Stimulated activated naive CD8-positive, alpha-beta T cell treated with anti-CD3 and anti-CD28 coated beads, Interleukin-15, Interleukin-2, amounts not matched to agents 100 ng/mL and 50 ng/mL, for 24 hours (primary cell): ENCODE results near the gene MAP3K2.
A peak's percentile ranks its signal among the peaks of the same experiment; 100 is the strongest.
"Not testable (repeated sequence)": the region's sequence is repeated elsewhere in the genome, so short reads cannot be mapped to it uniquely, and the experiment has no call there.

Experiments
- H3K27ac Mint-ChIP-seq: one replicate; pipeline ENCODE4 v1.8.0; 2021; ENCODE audit warnings: mild to moderate bottlenecking, mixed read lengths
- H3K27me3 Mint-ChIP-seq: one replicate; pipeline ENCODE4 v1.8.0; 2021; ENCODE audit warnings: mixed read lengths
- H3K36me3 Mint-ChIP-seq: one replicate; pipeline ENCODE4 v1.8.0; 2021; ENCODE audit warnings: low read depth, mixed read lengths
- H3K4me1 Mint-ChIP-seq: one replicate; pipeline ENCODE4 v1.8.0; 2021; ENCODE audit warnings: low read depth, mixed read lengths
- H3K4me3 Mint-ChIP-seq: one replicate; pipeline ENCODE4 v1.8.0; 2021; ENCODE audit warnings: mild to moderate bottlenecking, mixed read lengths
- H3K9me3 Mint-ChIP-seq: one replicate; pipeline ENCODE4 v1.8.0; 2021; ENCODE audit warnings: mixed read lengths

The MAP3K2 gene

DNA sequence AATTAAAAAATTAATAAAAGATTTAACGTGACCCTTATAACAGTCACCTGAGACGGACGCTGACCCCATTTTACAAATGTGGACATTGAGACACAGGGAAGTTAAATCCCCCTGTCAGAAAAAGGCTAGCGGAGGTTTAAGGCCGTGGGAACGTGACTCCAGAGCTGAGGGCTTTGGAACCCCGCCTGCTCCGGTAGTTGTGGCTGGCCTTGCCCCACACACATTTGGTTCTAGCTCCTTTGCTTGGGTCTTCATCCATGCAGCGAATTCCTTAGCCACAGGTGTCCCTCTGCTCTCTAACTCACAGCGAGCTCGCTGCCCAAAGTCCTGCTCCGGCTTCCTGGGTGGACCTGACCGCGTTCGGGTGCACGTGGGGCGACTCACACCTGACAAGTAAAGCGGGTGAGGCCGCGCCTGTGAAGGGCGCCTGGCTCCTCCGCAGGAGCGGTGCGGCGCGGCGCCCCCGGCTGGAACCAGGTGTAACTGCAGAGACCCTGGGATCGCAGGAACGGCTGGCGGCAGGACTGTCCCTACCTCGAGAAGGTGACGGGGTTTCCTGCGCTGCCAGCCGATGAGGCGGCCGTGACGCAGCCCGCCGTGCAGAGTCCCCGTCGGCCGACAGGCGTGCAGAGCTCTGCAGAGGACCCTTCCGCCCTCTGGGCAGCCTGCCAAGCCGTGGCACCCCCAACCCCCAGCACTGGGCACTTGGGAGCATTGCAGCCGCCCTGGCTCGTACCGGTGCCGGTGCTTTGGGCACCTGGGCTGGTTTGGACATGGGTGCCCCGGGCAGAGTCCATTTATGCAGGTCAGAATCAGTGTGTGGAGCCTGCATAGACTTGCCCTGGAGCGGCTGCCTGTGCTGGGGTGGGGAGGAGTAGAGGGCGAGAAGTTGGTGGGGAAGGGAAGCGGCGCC is 28.1 kb upstream of the MAP3K2 start:
- Mint-ChIP-seq H3K27ac (peak overlapping the region; percentile 54), H3K36me3 (no peaks in the 10 kb centered on the region), H3K27me3 (peaks cover 10% of the 10 kb centered on the region), H3K4me1 (peaks cover 50% of the 10 kb centered on the region), H3K4me3 (peak overlapping the region; percentile 72), H3K9me3 (no peaks in the 10 kb centered on the region)

DNA sequence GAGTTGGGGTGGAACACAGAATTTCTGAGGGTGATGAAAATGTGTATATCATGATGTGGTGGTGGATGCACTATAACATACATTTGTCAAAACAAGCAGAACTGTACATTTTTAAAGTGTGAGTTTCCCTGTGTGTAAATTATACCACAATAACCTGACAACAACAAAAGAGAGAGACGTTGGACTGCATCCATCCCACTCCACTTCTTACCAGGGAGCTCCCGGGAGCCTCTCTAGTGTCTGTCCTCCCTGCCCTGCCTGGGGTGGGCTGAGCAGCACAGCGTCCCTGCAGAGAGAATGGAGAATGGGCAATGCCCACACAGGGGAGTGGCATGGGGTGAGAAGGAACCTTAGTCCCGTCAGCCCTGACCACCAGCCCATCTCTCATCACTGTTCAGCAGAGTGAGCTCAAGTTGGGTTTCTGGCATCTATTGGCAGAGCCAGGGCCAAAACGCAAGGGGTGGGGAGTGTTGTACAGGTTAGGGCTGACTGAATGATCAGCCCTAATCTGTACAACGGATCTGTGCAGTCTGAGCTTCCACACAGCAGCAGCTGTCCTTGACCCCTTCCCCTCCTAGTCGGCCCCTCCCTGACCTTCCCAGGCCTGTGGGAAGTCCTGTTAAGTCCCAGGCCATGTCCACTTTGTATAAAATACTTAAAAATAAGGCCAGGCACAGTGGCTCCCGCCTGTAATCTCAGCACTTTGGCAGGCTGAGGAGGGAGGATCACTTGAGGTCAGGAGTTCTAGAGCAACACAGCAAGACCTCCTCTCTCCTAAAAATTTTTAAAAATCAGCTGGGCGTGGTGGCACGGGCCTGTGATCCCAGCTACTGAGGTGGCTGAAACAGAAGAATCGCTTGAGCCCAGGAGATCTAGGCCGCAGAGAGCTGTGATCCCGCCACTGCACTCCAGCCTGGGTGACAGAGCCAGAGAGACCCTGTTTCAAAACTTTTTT is 27.1 kb upstream of the MAP3K2 start:
- H3K9me3 Mint-ChIP-seq = no peaks in the 10 kb centered on the region
- H3K4me3 Mint-ChIP-seq = no peak overlapping the region
- no peak overlapping the region for H3K27ac Mint-ChIP-seq

DNA sequence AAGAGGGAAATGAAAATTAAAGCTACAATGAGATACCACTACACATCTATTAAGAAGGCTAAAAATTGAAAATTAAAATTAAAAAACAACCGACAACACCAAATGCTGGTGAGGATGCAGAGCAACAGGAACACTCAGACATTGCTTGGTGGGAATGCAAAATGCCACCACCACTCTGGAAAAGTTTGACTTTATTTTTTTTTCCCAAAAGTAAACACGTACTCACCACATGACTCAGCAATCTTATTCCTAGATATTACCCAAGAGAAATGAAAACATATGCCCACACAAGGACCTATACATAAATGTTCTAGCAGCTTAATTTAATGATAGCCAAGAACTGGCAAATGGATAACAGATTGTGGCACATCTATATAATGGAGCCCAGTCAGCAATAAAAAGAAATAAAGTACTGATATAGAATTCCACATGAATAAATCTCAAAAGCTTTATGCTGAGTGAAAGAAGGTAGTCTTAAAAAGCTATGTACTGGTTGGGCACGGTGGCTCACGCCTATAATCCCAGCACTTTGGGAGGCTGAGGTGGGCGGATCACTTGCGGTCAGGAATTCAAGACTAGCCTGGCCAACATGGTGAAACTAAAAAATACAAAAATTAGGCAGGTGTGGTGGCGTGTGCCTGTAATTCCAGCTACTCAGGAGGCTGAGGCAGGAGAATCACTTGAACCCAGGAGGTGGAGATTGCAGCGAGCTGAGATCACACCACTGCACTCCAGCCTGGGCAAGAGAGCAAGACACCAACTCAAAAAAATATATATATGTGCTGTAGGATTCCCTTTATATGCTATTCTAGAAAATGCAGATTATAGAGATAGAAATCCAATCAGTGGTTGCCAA is 26.2 kb upstream of the MAP3K2 start:
- peaks cover 10% of the 10 kb centered on the region for H3K27me3 Mint-ChIP-seq
- H3K27ac Mint-ChIP-seq = no peak overlapping the region
- H3K4me1 Mint-ChIP-seq = peaks cover 63% of the 10 kb centered on the region
- H3K9me3 Mint-ChIP-seq = no peaks in the 10 kb centered on the region
- H3K36me3 Mint-ChIP-seq = no peaks in the 10 kb centered on the region
- H3K4me3 Mint-ChIP-seq = no peak overlapping the region

More for the DNA sequence above, 27.1 kb upstream of the MAP3K2 start:
- Mint-ChIP-seq H3K4me1 (peaks cover 60% of the 10 kb centered on the region), H3K27me3 (peaks cover 10% of the 10 kb centered on the region), H3K36me3 (no peaks in the 10 kb centered on the region)

DNA sequence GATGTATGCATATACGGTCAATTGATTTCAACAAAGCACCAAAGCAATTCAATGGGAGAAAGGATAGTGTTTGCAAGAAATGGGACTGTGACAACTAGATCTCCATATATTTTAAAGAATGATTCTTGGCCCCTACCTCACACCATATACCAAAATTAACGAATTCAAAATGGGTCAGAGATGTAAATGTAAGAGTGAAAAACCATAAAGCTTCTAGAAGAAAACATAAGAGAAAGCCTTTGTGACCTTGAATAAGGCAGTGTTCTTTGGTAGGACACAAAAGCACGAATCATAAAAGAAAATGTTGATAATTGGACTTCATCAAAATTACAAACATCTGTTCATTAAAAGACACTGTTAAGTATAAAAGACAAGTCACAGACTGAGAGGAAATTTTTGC is 25.4 kb upstream of the MAP3K2 start:
- Mint-ChIP-seq H3K27ac (no peak overlapping the region), H3K4me3 (no peak overlapping the region), H3K9me3 (no peaks in the 10 kb centered on the region), H3K4me1 (peaks cover 68% of the 10 kb centered on the region), H3K27me3 (peaks cover 10% of the 10 kb centered on the region), H3K36me3 (no peaks in the 10 kb centered on the region)

DNA sequence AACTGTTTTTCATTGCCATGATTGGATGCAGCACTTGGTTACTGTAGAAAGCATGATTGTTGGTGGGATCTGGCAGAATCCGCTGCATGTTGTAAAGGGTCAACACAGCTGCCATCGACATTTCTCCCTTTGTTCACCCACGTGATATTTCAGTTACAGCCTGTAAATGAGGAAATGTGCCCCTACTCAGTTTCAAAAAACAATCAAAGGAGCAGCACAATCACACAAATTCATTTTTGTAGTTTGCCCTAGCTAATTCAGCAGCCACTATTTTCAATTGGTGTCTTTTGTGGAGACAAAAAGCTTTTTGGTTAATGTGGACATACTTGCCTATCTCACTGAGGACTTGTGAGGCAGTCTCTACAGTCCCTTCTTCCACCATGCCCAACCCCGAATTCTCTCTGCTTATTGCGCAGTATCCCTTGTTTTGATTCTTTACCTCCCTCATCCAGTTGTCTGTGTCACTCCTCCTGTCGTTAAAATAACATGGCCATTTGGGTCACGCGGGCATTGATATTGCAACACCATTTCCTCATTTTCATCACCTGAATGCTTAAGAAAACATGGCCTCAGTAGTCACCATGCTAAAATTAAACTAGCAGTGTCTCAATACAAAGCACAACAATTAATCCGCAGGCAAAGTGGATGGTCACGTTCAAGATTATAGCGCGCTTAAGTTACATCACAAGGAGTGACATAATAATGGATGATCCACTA is 24.0 kb upstream of the MAP3K2 start:
- Mint-ChIP-seq H3K36me3 (no peaks in the 10 kb centered on the region), H3K4me1 (peaks cover 67% of the 10 kb centered on the region), H3K27me3 (peaks cover 10% of the 10 kb centered on the region), H3K9me3 (no peaks in the 10 kb centered on the region), H3K4me3 (peak overlapping the region; percentile 42), H3K27ac (peak overlapping the region; percentile 36)

DNA sequence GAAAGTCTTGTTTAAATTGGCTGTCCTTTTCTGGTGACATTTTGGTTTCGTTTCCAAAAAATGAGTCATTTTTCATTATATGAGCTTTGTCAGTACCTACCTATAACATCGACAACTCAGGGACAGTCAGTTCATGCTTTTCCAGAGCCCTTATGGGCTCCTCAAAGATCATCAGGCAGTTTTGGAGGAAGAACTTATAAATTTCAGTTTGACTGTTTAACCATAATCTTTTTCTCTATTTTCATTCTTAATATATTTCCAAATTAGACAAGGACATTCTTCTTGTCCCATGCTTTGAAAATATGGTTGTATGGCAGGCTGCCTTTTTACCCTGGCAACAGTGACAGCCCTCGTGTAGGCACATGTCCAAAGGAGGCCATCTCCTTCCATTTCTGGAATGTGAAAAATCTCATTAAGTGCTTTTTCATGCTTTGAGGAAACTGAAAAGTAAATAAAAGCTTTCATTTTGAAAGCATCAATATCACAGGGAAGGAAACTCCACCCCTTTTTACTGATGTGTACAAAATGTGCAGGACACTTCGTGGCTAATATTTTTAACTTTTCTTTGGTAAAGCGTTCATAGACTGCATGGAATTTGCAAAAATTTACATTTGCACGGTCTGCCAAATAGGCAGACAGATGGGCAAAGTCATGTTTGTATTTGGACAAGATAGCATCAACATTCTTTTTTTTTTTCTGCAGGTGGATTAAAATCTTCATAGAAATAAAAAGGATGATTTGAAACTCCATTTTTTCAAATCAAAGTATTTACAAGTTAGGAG is 23.3 kb upstream of the MAP3K2 start:
- Mint-ChIP-seq H3K4me1 (peaks cover 59% of the 10 kb centered on the region), H3K36me3 (no peaks in the 10 kb centered on the region), H3K27ac (peak overlapping the region; percentile 90), H3K9me3 (no peaks in the 10 kb centered on the region), H3K4me3 (peak overlapping the region; percentile 51), H3K27me3 (peaks cover 10% of the 10 kb centered on the region)

DNA sequence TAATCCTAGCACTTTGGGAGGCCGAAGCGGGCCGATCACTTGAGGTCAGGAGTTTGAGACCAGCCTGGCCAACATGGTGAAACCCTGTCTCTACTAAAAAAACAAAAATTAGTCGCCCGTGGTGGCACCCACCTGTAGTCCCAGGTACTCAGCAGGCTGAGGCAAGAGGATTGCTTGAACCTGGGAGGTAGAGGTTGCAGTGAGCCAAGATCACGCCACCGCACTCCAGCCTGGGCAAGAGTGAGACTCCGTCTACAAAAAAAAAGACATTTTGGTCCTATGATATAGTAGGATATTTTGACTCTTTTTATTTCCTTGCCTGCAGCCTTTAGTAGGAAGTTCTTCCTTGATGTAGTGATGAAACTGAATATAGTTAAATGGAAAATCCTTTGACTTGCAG is 21.9 kb upstream of the MAP3K2 start:
- H3K36me3 Mint-ChIP-seq, H3K27me3 Mint-ChIP-seq, H3K9me3 Mint-ChIP-seq: not testable (repeated sequence)
- Mint-ChIP-seq H3K4me1 (peaks cover 54% of the 10 kb centered on the region), H3K27ac (peak overlapping the region; percentile 90), H3K4me3 (peak overlapping the region; percentile 33)

DNA sequence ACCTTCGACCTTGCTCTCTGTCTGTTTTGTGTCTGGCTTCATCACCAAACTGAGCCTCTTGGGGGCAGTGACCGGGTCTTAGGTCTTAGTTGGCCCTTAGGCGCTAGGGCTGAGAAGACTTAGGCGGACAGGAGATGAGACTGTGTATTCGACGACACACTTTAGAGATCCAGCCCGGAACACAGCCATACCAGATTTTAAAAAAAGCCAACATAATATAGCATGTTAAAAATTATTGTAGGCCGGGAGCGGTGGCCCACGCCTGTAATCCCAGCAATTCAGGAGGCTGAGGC is 21.0 kb upstream of the MAP3K2 start:
- peaks cover 14% of the 10 kb centered on the region for H3K27me3 Mint-ChIP-seq
- peaks cover 51% of the 10 kb centered on the region for H3K4me1 Mint-ChIP-seq
- no peaks in the 10 kb centered on the region for H3K9me3 Mint-ChIP-seq
- no peak overlapping the region for H3K27ac Mint-ChIP-seq
- H3K4me3 Mint-ChIP-seq = peak overlapping the region; percentile 38
- H3K36me3 Mint-ChIP-seq = no peaks in the 10 kb centered on the region

DNA sequence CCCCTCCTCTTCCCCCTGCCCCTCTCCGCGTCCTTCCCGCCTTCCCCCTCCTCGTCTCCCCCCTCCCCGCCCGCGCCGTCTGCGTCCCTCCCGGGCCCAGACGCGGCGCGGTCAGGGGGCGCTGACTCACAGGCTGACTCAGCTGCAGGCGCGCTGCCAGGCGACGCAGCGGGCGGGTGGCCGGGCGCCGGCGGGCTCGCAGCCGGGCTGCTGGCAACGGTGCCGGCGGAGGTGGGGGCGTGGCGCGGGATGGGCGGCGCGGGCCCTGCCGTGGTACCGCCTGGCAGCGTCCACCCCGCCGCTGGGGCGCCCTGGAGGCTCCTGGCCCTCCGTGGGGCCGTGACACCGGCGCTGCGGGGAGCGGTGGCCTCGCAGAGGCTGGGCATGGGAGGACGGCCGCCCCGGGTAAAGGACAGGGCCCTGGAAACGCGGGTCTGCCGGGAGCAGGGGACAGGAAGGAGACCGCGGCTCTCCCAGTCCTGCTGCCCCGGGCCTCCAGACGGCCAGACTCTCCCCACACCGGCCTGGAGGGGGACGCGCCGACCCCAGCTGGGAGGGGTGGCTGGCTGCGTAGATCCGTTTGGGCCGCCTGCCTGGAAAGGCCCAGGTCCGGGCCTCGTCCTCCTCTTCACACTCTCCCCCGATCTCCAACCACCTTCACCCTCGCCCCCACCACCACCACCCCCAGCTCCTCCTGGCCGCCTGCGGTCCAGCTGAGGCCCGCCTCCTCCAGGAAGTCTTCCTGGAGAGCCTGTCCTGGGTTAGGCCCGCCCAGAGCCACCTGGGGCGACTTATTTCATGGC is 20.4 kb upstream of the MAP3K2 start:
- Mint-ChIP-seq H3K4me3 (peak overlapping the region; percentile 38), H3K4me1 (peaks cover 46% of the 10 kb centered on the region), H3K36me3 (no peaks in the 10 kb centered on the region), H3K27me3 (peaks cover 16% of the 10 kb centered on the region), H3K9me3 (no peaks in the 10 kb centered on the region), H3K27ac (no peak overlapping the region)

DNA sequence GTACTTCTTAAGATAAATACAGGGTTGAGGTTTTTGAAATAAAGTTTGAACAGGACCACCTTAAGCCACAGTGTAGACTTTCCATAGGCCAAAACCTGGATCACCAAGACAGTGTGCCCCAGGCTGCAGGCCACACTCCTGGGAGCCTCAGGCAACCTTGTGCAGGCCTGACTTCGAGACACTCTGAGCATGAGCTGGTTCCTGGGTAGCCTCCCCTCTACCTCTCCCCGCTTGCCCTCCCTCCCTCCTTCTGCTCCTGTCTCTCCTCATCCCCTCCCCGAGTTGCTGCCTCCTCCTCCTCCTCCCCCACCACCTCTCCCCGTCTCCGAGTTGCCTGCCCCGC is 19.9 kb upstream of the MAP3K2 start:
- peaks cover 48% of the 10 kb centered on the region for H3K4me1 Mint-ChIP-seq
- H3K36me3 Mint-ChIP-seq = no peaks in the 10 kb centered on the region
- no peak overlapping the region for H3K27ac Mint-ChIP-seq
- no peaks in the 10 kb centered on the region for H3K9me3 Mint-ChIP-seq
- H3K4me3 Mint-ChIP-seq = peak overlapping the region; percentile 42
- peaks cover 12% of the 10 kb centered on the region for H3K27me3 Mint-ChIP-seq

DNA sequence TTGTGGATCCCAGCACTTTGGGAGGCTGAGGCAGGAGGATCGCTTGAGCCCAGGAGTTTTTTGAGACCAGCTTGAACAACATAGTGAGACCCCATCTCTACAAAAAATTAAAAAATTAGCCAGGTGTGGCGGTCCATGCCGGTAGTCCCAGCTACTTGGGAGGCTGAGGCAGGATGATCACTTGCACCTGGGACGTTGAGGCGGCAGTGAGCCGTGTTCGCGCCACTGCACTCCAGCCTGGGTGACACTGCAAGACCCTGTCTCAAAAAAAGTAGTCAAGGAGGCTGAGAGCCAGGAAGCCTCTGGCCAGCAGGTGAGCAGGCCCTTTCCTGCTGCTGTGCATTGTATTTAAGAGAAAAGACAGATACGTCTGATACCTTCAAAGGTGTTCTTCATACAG is 19.3 kb upstream of the MAP3K2 start:
- no peaks in the 10 kb centered on the region for H3K9me3 Mint-ChIP-seq
- H3K4me3 Mint-ChIP-seq = peak overlapping the region; percentile 42
- H3K27ac Mint-ChIP-seq = no peak overlapping the region
- H3K36me3 Mint-ChIP-seq = no peaks in the 10 kb centered on the region
- peaks cover 49% of the 10 kb centered on the region for H3K4me1 Mint-ChIP-seq
- peaks cover 12% of the 10 kb centered on the region for H3K27me3 Mint-ChIP-seq

DNA sequence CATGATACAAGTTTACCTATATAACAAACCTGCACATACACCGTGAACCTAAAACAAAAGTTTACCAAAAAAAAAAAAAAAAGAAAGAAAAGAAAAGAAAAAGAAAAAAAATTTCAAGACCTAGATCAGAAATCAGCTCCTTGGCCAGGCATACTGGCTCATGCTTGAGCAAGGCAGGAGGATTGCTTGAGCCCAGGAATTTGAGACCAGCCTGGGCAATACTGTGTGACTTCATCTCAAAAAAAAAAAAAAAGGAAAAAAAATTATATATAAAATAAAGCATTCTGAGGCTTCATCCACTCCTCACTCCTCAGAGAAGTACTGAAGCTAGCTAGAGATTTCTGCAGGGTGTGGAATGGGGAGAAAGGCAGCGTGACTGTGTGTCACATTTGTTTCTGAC is 18.7 kb upstream of the MAP3K2 start:
- Mint-ChIP-seq H3K27me3 (peaks cover 9% of the 10 kb centered on the region), H3K4me1 (peaks cover 49% of the 10 kb centered on the region), H3K36me3 (no peaks in the 10 kb centered on the region), H3K27ac (no peak overlapping the region), H3K4me3 (no peak overlapping the region), H3K9me3 (no peaks in the 10 kb centered on the region)

DNA sequence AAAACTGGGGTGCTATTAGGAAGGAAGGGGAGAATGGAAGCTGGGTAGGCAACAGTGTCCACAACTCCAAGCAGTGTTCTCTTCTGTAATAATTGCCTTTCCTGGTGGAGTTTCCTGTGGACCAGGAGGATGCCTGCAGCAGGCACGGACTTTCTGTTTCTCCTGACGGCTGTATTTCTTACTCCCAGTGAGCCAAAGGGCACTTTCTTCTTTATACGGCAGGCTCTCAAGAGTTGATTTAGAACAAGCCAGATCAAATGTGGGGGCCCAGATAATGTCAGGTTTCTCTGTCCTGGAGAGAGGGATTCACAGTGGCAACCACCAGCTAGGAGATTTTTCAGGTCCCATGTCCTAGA is 17.5 kb upstream of the MAP3K2 start:
- Mint-ChIP-seq H3K4me1 (peaks cover 43% of the 10 kb centered on the region), H3K27me3 (peaks cover 9% of the 10 kb centered on the region), H3K9me3 (no peaks in the 10 kb centered on the region), H3K4me3 (no peak overlapping the region), H3K36me3 (no peaks in the 10 kb centered on the region), H3K27ac (no peak overlapping the region)
